ENCODE measurements around the gene CNR2. TPM values are rescaled to one million over a fixed set of nuclear protein-coding genes. Genes with fewer than 3 reads are reported as not detected.

CNR2 gene
- polyA plus RNA-seq, 1 of the 3 experiments (the other 2 are of a cell fraction), result not detected

- TF ChIP-seq NFIC (IDR thresholded peaks at IDR 0.05; ENCODE audit: borderline replicate concordance) (no peak), IRF3 (IDR thresholded peaks at IDR 0.05; ENCODE audit: low read depth, low read length) (no peak), TCF12 (IDR thresholded peaks at IDR 0.05) (no peak), MEF2A (IDR thresholded peaks at IDR 0.05; ENCODE audit: borderline replicate concordance, low read depth) (no peak), RAD21 (IDR thresholded peaks at IDR 0.05; ENCODE audit: low read length) (no peak), FOSL2 (IDR thresholded peaks at IDR 0.05; ENCODE audit: borderline replicate concordance, low read depth) (no peak), EZH2phosphoT487 (IDR thresholded peaks at IDR 0.05; ENCODE audit: borderline replicate concordance, low read depth) (no peak)
Measured at GRCh38 chr1:23868557-23869016, 44.6 kb downstream of the CNR2 start (continued).

DNA sequence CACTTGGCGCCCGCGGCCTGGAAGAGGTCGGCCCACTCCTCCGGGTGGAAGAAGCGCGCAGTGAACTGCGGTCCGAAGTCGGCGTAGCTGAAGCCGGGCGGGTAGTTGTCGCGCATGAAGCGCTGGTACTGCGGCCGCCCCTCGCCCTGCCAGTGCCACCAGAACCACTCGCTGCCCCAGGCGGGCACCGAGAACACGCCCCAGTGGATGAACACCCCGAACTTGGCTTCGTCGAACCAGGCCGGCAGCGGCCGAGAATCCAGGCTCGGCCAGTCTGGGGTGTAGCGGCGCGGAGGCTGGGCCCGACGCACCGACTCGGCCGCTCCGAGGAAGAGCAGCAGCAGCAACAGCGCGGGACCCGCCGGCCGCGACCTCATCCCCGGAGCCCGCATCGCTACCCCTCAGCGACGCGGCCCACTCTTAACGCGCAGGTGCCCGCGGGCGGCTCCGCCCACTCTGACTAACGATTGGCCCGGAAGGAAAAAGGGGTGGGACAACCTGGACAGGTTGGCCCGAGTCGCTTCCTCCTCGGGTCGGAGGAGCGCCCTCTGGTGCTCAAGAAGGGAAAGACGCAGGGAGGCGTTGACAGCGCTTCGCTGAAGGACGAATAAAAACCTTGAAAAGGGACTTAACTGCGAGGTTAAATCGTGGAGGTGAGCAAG, 45.1 kb downstream of the CNR2 start, which contains the start of gene FUCA1:
Gene FUCA1 (minus strand): TSS at position 396 of the 662 bp plus-strand sequence. CDS start 4 bp downstream, at position 392.
- H3K9me3 ChIP-seq, result no peaks in the 10 kb centered on the region
- H2AFZ ChIP-seq (ENCODE audit: low read depth), result peak within 1 kb of the TSS; percentile 91
- ChIA-PET CTCF (interaction anchor here (0.8 to 4.6 kb wide), 16 partner anchors 11 to 97 kb away, joined by 3 to 31 read pairs (median 3); partner anchors contain the start of genes GALE and HMGCL), POLR2A (no interaction called here)
- H3K27me3 ChIP-seq (ENCODE audit: insufficient read depth), result no peaks in the 10 kb centered on the region; the same call in 1 of the 2 replicates
- peaks cover 3 to 7% of the 10 kb centered on the region in 2 experiments for H3K36me3 ChIP-seq (replicated peaks in 1 of 2; ENCODE audit: control insufficient read depth in 1 of 2, insufficient read depth in 2 of 2, low read length in 1 of 2)
- H3K9me2 ChIP-seq, result no peaks in the 10 kb centered on the region
- H3K4me2 ChIP-seq, result peak within 1 kb of the TSS; percentile 99
- H3K9ac ChIP-seq, result peak within 1 kb of the TSS; percentile 52
- WGBS (ENCODE audit: low lambda C conversion rate), result 1% methylated on average over 12 of the region's 71 CpGs
- peak; percentile 98 for DNase-seq
- H3K27ac ChIP-seq (ENCODE audit: low read depth in 2 of 2, low read length in 1 of 2), result no peak within 1 kb of the TSS; a peak in 1 of 4 replicates
- peaks cover 0 to 8% of the 10 kb centered on the region in 2 experiments; a peak in 1 of 4 replicates for H3K4me1 ChIP-seq (ENCODE audit: control insufficient read depth in 1 of 2, insufficient read depth in 2 of 2, low read depth in 1 of 2, low read length in 1 of 2)
- peak within 1 kb of the TSS; percentile 75 to 87 for H3K4me3 ChIP-seq (ENCODE audit: low read depth in 2 of 2, low read length in 1 of 2)
- no peaks in the 10 kb centered on the region for H3K79me2 ChIP-seq (ENCODE audit: insufficient read depth)
- no peaks in the 10 kb centered on the region for H3F3A ChIP-seq (replicated peaks; ENCODE audit: insufficient read depth)
- H4K20me1 ChIP-seq (ENCODE audit: insufficient read depth), result no peaks in the 10 kb centered on the region
- TF ChIP-seq NFIC (IDR thresholded peaks at IDR 0.05; ENCODE audit: borderline replicate concordance), result no peak
- TF ChIP-seq, protein P1, sequence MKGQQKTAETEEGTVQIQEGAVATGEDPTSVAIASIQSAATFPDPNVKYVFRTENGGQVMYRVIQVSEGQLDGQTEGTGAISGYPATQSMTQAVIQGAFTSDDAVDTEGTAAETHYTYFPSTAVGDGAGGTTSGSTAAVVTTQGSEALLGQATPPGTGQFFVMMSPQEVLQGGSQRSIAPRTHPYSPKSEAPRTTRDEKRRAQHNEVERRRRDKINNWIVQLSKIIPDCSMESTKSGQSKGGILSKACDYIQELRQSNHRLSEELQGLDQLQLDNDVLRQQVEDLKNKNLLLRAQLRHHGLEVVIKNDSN (IDR thresholded peaks at IDR 0.05; ENCODE audit: borderline replicate concordance, low read depth), result no peak
- no peak for TF ChIP-seq FOSL2 (IDR thresholded peaks at IDR 0.05; ENCODE audit: borderline replicate concordance, low read depth)
- TF ChIP-seq RAD21 (IDR thresholded peaks at IDR 0.05; ENCODE audit: low read length), result peak; percentile 68
- no peak for TF ChIP-seq JUND (IDR thresholded peaks at IDR 0.05)
- TF ChIP-seq, protein P2, sequence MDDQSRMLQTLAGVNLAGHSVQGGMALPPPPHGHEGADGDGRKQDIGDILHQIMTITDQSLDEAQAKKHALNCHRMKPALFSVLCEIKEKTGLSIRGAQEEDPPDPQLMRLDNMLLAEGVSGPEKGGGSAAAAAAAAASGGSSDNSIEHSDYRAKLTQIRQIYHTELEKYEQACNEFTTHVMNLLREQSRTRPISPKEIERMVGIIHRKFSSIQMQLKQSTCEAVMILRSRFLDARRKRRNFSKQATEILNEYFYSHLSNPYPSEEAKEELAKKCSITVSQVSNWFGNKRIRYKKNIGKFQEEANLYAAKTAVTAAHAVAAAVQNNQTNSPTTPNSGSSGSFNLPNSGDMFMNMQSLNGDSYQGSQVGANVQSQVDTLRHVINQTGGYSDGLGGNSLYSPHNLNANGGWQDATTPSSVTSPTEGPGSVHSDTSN (IDR thresholded peaks at IDR 0.05), result no peak
- no peak for TF ChIP-seq FOXM1 (IDR thresholded peaks at IDR 0.05; ENCODE audit: low read depth)
- peak; percentile 32; the same call in 1 of the 2 replicates for TF ChIP-seq MAX (IDR thresholded peaks at IDR 0.05; ENCODE audit: low read depth)
- no peak for TF ChIP-seq RFX5 (IDR thresholded peaks at IDR 0.05; ENCODE audit: low read length)
- TF ChIP-seq SIN3A (IDR thresholded peaks at IDR 0.05; ENCODE audit: borderline replicate concordance, low read depth, low read length), result 0 out of 2 replicates have a peak, but pooled peaks have one; percentile 29
- peak; percentile 54 for TF ChIP-seq NRF1 (IDR thresholded peaks at IDR 0.05; ENCODE audit: low read depth, low read length)
- TF ChIP-seq CHD2 (IDR thresholded peaks at IDR 0.05; ENCODE audit: low read length, partially characterized antibody), result peak; percentile 40
- TF ChIP-seq, protein P3, sequence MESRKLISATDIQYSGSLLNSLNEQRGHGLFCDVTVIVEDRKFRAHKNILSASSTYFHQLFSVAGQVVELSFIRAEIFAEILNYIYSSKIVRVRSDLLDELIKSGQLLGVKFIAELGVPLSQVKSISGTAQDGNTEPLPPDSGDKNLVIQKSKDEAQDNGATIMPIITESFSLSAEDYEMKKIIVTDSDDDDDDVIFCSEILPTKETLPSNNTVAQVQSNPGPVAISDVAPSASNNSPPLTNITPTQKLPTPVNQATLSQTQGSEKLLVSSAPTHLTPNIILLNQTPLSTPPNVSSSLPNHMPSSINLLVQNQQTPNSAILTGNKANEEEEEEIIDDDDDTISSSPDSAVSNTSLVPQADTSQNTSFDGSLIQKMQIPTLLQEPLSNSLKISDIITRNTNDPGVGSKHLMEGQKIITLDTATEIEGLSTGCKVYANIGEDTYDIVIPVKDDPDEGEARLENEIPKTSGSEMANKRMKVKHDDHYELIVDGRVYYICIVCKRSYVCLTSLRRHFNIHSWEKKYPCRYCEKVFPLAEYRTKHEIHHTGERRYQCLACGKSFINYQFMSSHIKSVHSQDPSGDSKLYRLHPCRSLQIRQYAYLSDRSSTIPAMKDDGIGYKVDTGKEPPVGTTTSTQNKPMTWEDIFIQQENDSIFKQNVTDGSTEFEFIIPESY (IDR thresholded peaks at IDR 0.05; ENCODE audit: borderline replicate concordance, low read depth), result no peak
- TF ChIP-seq, protein P4, sequence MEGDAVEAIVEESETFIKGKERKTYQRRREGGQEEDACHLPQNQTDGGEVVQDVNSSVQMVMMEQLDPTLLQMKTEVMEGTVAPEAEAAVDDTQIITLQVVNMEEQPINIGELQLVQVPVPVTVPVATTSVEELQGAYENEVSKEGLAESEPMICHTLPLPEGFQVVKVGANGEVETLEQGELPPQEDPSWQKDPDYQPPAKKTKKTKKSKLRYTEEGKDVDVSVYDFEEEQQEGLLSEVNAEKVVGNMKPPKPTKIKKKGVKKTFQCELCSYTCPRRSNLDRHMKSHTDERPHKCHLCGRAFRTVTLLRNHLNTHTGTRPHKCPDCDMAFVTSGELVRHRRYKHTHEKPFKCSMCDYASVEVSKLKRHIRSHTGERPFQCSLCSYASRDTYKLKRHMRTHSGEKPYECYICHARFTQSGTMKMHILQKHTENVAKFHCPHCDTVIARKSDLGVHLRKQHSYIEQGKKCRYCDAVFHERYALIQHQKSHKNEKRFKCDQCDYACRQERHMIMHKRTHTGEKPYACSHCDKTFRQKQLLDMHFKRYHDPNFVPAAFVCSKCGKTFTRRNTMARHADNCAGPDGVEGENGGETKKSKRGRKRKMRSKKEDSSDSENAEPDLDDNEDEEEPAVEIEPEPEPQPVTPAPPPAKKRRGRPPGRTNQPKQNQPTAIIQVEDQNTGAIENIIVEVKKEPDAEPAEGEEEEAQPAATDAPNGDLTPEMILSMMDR (IDR thresholded peaks at IDR 0.05), result peak; percentile 87
- no peak for TF ChIP-seq POLR2AphosphoS5 (IDR thresholded peaks at IDR 0.05; ENCODE audit: low read depth, low read length)
- no peak for TF ChIP-seq GATA2 (CRISPR knock-in tag; IDR thresholded peaks at IDR 0.05)
- no peak for TF ChIP-seq TCF12 (IDR thresholded peaks at IDR 0.05)
- peak; percentile 62 for TF ChIP-seq GABPA (IDR thresholded peaks at IDR 0.05; ENCODE audit: low read depth)
- no peak for TF ChIP-seq EZH2phosphoT487 (IDR thresholded peaks at IDR 0.05; ENCODE audit: borderline replicate concordance, low read depth)
- no peak for TF ChIP-seq TAF1 (IDR thresholded peaks at IDR 0.05; ENCODE audit: borderline replicate concordance, low read depth, low read length)
- peak; percentile 61; the same call in 1 of the 2 replicates for TF ChIP-seq ELF1 (IDR thresholded peaks at IDR 0.05)
